ENCODE data around the gene MARK2.
"Not testable (repeated sequence)": the region's sequence is repeated elsewhere in the genome, so short reads cannot be mapped to it uniquely, and the experiment has no call there.

Gene MARK2

DNA sequence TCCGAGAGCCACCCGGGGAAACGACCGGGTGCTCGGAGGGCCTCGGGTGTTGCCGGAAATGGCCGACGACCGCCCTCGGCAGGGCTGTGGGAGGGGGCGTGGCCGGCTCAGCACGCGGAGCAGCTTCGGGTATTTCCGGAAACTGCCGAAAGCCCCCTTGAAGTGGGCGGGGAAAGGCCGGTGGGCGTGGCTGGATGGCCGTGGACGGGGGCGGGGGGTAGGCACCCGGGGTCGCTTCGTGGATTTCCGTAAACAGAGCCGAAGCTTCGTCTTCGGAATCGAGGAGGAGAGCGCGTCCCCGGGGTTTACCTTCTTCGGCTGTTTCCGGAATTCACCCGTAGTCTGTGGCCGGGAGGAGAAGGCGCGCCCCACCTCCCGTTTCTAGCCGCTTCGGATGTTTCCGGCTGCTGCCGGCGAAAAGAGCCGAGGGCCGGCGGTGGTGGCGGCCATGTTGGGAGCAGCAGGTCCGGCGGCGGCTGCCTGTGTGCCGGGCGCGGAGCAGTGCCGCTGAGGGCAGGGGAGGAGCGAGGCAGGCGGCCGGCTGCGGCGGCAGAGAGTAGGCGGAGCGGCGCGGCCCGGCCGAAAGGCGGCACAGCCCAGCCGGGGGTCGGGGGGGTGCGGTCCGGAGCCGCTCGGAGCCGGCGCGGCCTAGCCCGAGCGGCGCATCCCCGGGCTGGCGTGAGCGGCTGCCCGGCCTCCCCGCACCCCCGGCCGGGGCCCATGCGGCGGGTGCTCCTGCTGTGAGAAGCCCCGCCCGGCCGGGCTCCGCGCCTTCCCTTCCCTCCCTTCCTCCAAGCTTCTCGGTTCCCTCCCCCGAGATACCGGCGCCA, at the start of gene MARK2:
Gene MARK2 (plus strand): TSS at position 433 of the 830 bp plus-strand sequence. CDS start 397 bp downstream, at position 830.
- DNase-seq (ENCODE audit: low read depth, low spot score) = peak; percentile 99

DNA sequence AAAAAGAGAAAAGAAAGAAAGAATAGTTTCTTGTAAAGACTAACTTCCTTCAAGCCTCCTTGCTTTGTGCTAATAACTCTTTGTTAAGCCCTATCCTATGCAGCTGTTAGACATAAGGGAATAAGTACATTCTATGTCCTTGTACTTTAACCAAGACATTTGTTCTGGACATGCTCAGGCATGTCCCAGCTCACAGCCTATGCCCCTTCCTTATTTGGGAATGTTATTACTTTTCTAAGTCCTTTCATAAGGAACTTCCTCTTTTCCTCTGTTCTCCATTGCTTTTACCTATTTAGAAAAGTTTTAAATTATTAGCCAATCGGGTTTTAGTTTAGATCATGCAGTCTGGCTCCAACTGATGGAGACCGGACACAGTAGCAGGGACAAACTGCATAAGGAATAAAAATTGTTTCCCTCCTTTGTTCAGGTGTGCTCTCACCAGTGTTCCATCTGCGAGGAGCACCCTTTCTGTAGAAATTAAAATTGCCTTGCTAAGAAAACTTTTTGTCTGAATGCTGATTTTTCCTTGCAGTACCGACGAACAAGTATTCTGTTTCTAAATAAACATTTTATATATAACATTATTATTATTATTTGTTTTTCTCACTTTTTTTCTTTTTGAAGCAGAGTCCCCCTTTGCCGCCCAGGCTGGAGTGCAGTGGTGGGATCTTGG, 47.3 kb upstream of the MARK2 start:
- DNase-seq (ENCODE audit: low read depth, low spot score) = no peak

DNA sequence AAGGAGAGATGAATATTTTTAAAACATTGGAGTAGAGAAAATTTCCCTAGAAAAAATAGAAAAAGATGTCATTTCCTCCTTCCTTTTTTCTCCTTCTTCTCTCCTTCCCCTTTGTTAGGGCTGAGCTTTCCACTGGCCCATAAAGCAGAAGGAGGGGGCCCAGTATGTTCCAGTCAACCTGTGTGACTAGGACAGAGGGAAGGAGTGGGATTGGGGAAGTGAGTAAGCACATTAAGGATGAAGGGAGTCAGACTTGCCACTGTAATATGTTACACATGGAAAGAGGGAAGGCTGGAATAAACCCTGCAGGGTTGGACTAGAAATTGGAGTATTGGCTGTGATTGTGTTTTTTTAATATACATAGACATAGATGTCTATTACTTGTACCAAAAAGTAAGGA, 45.7 kb upstream of the MARK2 start:
- DNase-seq (ENCODE audit: low read depth, low spot score) = no peak

DNA sequence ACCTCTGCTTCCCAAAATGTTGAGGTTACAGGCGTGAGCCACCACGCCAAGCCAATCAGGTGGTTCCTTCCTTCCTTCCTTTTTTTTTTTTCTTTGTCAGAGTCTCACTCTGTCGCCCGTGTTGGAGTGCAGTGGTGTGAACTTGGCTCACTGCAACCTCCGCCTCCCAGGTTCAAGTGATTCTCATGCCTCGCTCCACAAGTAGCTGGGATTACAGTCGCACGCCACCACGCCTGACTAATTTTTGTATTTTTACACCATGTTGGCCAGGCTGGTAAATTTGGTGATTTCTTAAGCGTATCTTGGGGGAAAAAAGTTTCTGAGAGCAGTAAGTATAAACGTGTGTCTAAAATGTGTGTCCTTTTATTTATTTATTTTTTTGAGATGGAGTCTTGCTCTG, 43.8 kb upstream of the MARK2 start:
- DNase-seq (ENCODE audit: low read depth, low spot score) = no peak

DNA sequence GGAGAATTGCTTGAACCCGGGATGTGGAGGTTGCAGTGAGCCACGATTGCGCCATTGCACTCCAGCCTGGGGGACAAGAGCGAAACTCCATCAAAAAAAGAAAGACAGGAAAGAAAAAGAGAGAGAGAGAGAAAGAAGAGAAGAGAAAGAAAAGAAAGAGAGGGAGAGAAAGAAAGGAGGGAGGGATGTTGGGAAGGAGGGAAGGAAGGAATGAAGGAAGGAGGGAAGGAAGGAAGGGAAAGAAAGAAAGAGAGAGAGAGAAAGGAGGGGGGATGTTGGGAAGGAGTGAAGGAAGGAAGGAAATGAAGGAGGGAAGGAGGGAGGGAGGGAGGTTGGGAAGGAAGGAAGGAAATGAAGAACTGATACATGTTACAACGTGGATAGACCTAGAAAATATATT, 38.0 kb upstream of the MARK2 start:
- DNase-seq (ENCODE audit: low read depth, low spot score) = no peak

DNA sequence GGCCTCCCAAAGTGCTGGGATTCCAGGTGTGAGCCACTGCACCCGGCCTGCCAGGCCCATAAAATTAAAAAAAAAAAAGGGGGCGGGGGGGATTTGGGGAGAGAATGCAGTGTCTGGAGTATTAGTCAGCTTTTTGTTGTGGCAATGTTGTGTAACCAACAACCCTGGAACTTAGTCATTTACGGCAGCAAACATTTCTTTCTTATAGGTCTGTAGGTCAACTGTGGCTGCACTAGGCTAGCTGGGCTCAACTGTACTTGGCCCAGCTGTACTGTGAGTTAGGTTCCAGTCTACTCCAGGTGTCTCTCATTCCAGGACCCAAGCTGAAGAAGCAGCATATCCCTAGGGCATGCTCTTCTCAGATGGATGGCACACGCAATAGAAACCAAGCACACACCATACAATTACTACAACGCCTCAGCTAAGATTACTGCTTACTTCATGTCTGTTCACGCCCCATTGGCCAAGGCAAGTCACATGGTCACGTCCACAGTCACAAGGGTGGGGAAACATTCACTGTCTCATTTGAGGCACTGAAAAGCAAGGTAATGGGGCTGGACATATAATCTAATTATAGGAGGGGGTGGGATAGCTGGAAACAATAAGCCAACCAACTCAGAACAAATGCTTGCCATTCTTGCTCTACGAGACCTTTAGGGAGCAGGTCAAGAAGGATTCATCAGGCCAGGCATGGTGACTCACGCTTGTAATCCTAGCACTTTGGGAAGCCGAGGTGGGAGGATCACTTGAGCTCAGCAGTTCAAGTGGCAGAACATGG, 36.1 kb upstream of the MARK2 start:
- peak; percentile 53 for DNase-seq (ENCODE audit: low read depth, low spot score)

DNA sequence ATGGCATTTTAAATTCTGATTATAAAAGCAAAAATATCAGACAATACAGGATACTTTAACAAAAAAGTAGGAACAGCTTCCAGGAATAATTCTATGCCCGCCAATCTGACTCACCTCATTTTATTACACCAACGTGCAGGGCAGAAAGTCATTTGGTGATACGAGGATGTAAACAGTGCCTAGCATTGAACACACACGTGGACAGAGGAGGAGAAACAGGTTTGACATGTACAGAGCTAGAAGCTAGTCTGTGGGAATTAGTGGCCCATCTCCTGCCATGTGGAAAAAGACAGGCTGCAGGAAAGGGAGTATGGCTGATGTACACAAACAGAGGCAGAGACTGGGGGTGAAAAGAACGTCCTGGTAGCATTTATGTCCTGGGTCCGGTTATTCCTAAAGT, 34.7 kb upstream of the MARK2 start:
- DNase-seq (ENCODE audit: low read depth, low spot score) = no peak

DNA sequence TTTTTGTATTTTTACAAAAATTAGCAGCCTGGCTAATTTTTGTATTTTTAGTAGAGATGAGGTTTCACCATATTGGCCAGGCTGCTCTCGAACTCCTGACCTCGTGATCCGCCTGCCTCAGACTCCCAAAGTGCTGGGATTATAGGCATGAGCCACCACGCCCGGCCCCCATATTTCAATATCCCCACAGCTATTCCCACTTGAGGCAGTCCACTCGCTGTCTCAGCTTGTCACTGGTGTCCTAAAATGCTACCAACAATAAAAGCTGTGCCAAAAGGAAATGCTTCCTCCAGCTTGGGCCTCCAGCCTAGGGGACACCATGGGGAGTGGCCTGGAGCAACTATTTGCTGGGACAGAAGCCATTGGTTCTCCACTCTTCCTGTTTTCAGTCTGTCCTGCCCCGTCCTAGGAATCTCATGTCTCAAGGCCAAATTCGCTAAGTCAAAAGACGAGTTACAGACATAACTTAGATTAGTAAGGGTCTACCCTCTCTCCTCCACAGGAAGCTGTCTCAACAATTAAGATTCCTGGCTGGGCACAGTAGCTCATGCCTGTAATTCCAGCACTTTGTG, 33.0 kb upstream of the MARK2 start:
- peak; percentile 47 for DNase-seq (ENCODE audit: low read depth, low spot score)

DNA sequence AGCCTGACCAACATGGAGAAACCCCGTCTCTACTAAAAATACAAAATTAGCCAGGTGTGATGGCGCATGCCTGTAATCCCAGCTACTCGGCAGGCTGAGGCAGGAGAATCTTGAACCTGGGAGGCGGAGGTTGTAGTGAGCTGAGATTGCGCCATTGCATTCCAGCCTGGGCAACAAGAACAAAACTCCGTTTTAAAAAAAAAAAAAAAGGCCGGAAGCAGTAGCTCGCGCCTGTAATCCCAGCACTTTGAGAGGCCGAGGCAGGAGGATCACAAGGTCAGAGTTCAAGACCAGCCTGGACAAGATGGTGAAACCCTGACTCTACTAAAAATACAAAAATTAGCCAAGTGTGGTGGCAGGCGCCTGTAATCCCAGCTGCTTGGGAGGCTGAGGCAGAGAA, 28.5 kb upstream of the MARK2 start:
- not testable (repeated sequence) for DNase-seq (ENCODE audit: low read depth, low spot score)

DNA sequence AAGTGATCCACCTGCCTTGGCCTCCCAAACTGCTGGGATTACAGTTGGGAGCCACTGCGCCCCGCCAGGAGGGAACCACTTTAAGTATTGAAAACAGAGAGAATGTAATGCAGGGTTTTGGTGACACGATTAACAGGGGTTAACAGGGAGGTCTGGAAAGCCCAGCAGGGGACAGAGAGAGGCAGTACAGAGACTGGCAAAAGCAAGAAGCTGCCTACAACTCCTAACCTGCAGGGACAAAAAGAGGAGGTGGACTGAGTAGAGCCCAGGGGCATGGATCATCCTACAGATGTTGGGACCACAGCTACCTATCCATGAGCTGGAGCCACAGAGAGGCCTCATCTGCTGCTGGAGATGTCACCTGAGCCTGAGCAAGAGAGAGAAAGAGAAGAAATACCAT, 27.4 kb upstream of the MARK2 start:
- DNase-seq (ENCODE audit: low read depth, low spot score) = peak; percentile 40

DNA sequence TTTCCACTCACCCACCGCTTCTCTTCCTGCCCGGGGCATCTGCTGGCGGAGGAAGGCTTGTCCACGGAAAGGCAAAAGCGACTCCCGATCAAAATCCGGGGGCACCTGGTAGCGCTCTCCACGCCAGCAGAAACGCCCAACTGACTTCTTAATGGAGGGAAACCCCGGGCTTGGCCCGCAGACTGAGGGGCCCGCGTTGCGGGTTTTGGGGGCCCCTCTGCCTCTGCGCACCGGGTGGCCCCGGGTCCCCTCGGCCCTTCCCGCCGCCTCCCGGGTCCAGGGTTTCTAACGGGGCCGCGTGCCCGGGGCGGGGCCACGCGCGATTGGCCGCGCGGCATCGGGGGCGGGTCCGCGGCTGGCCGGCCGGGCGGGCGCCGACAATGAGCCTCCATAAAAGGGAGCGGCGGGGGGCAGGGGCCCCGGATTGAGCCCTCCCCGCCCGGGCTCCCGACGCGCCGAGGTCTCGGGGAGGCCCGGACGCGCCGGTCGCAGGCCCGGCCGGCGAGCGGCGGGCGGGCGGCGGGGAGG, 25.8 kb upstream of the MARK2 start, which contains the start of gene SPINDOC:
Gene SPINDOC (plus strand): TSS at position 422 of the 528 bp plus-strand sequence. CDS start 231 bp downstream, outside the sequence.
- peak; percentile 59 for DNase-seq (ENCODE audit: low read depth, low spot score)

DNA sequence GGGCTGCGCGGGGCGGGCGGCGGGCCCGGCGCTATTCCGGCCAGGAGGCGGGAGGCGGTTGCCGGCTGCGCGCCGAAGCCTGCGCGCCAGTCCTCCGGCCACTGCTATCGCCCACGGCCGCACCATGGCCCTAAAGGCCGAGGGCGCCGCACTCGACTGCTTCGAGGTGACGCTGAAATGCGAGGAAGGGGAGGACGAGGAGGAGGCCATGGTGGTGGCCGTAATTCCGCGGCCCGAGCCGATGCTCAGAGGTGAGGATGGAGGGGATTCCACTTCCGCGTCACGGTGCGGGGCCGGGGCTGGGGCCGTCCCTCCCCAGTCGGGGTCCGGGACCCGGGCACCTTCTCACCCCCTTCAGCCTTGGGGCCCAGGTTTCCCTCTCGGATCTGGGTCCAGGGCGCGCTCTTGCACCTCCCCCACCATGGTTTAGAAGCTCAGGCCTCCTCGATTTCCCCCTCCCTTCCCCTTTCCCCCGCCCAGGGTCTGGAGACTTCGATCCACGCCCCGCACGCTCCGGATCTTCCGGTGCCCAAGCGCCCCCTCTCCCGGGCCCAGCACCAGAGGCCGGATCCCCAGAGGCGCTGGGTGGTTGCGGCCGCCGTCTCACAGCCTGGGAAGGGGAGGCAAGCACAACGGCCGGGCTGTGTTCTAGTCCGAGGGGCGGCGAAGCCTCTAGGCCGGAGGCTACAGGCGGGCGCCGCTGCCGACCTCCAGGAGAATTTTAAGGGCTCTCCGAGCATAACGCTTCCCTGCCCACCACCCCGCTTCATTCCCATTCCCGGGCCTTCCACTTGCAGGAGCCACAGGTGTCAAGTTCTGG, 25.1 kb upstream of the MARK2 start:
- DNase-seq (ENCODE audit: low read depth, low spot score) = peak; percentile 54

DNA sequence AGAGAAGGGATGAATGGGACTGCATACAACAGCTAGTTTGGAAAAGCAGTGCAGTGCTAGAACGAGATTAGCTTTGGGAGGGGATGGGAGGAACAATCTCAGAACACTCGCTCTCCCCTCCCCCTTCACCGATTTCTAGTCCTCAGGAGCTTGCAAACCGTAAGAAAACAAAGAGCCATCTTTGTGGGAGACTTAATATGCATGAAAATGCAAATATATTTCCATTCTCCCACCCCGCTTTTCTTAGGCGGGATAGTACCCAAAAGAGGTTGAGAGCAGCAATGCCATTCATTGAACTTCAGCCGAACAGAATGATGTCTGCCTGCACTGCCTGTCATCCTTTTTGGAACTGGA, 24.6 kb upstream of the MARK2 start:
- no peak for DNase-seq (ENCODE audit: low read depth, low spot score)

DNA sequence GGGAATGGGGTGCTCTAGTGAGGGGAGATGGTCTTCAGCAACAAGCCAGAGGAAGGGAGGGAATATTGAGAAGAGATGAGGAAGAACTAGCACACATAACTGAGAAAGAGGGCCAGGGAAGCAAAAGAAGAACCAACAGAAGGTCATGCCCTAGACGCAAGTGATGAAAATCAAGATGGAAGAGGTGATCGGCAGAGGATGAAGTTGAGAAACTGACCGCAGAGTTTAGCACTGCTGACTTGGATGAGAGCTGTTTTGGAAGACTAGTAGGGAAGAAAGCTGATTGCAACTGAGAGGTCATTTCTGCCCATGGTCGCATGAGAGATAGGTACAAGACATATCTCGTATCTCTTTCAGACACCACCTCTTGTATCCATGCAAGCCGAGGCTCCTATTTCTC, 22.7 kb upstream of the MARK2 start:
- no peak for DNase-seq (ENCODE audit: low read depth, low spot score)

DNA sequence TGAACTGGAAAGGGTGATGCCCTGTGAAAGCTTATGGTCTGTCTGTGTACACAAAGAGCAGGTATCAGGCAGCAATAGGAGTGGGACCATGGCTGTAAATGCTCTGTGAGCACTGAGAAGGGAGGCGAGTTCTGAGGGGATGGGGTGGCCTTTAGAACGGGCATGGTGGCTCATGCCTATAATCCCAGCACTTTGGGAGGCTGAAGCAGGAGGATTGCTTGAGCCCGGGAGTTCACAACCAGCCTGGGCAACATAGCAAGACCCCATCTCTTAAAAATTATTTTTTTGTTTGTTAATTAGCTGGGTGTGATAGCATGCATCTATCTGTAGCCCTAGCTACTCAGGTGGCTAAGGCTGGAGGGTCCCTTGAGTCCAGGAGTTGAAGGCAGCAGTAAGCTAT, 22.2 kb upstream of the MARK2 start:
- DNase-seq (ENCODE audit: low read depth, low spot score) = no peak

DNA sequence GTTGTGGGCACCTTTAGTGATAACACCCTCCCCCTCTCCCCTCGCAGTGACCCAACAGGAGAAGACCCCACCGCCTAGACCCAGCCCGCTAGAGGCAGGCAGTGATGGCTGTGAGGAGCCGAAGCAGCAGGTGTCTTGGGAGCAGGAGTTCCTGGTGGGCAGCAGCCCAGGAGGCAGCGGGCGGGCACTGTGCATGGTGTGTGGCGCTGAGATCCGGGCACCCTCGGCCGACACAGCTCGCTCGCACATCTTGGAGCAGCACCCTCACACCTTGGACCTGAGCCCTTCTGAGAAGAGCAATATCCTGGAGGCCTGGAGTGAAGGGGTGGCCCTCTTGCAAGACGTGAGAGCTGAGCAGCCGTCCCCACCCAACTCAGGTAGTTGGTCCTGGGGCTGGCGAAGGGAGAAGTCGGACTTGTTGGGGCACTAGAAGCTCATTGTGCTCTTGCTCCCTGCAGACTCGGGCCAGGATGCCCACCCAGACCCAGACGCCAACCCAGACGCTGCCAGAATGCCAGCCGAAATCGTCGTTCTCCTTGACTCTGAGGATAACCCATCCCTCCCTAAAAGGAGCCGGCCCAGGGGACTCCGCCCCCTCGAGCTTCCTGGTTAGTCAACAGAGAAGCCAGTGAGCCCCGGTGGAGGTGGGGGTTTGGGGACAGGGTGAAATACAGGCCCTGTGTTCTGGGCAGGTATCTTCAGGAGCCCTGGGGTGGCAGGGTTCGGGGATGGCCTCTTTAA, 21.0 kb upstream of the MARK2 start:
- no peak for DNase-seq (ENCODE audit: low read depth, low spot score)

DNA sequence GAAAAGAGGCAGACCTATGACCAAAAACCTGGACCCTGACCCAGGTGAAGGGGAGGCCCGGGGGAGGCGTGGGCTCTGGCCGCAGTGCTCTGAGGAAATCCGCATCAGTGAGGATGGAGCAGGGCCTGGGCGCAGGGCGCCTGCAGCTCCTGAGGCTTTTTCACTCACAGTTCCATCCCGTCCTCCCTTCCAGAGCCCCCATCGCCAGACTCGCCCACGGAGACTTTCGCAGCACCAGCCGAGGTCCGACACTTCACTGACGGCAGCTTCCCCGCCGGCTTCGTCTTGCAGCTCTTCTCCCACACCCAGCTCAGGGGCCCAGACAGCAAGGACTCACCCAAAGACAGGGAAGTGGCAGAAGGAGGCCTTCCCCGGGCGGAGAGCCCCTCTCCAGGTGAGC, 20.3 kb upstream of the MARK2 start:
- no peak for DNase-seq (ENCODE audit: low read depth, low spot score)

DNA sequence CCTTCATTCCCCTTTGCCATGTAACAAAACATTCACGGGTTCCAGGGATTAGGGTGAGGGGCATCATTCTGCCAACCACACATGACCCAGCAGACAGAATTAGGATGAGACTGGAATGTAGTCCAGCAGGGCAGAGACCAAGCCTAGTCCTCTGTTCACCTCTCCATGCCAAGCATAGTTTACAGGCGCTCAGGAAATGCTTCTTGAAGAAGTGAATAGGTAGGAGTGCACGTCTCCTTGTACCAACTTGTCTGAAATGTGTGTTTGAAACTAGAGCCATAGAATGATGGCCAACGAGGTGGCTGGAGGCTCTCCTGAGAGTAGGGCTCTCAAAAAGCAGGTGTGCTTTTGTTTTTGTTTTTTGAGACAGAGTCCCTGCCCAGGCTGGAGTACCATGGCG, 17.5 kb upstream of the MARK2 start:
- no peak for DNase-seq (ENCODE audit: low read depth, low spot score)

DNA sequence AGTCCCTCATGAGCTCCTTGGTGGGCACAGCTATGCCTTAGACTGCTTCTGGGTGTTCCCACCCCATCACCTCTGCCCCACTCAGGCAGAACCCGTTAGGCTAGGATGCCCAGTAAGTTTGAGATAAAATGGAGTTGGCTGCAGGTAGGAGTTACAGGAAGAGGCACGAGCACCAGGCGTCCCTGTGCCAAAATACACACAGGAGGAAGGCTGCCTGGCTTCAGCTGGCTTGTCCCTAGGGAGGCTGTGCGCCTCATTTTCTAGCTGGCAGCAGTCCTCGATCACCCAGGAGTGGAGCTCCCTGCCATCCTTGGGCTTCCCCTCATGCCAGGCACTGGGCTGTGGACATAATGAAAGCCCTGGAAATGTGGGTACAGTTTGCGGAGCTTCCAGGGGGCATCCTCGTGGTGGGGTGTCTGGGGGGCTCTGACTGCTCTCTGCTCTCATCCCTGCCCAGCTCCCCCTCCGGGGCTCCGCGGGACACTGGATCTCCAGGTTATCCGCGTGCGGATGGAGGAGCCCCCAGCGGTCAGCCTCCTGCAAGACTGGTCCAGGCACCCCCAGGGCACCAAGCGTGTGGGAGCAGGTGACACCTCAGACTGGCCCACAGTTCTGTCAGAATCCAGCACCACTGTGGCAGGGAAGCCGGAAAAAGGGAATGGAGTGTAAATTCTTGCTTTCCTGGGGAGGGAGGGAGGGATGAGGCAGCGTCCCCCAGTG, 12.3 kb upstream of the MARK2 start:
- DNase-seq (ENCODE audit: low read depth, low spot score) = no peak
